NCI-H226 (cell line): ENCODE data around the gene SBSN.
"Not testable (repeated sequence)": the region's sequence is repeated elsewhere in the genome, so short reads cannot be mapped to it uniquely, and the experiment has no call there.

Source experiments
- DNase-seq: peaks from one replicate; pipeline ENCODE4 v3.0.0-alpha.2; 2015

Gene SBSN

GRCh38 chr19:35501684-35502083 lies 26.4 kb downstream of the SBSN start:
- DNase-seq: peak; percentile 18

GRCh38 chr19:35500611-35501010 lies 27.5 kb downstream of the SBSN start:
- no peak for DNase-seq

- DNase-seq: no peak
These were observed 29.1 kb downstream of the SBSN start for GRCh38 chr19:35498984-35499527.

GRCh38 chr19:35498220-35498619 lies 29.9 kb downstream of the SBSN start:
- no peak for DNase-seq

- no peak for DNase-seq
These were observed 30.7 kb downstream of the SBSN start for GRCh38 chr19:35497406-35497805.

GRCh38 chr19:35495107-35496064 lies 32.7 kb downstream of the SBSN start:
- peak; percentile 50 for DNase-seq

- no peak for DNase-seq
These were observed 34.1 kb downstream of the SBSN start for GRCh38 chr19:35493971-35494370.

- no peak for DNase-seq
These were observed 36.2 kb downstream of the SBSN start for GRCh38 chr19:35491836-35492360.

- no peak for DNase-seq
These were observed 37.7 kb downstream of the SBSN start, which contains the start of gene KRTDAP for GRCh38 chr19:35490364-35490763. Gene KRTDAP (minus strand): TSS chr19:35490464. CDS start chr19:35490442, 22 bp downstream.

- DNase-seq: no peak
These were observed 39.4 kb downstream of the SBSN start for GRCh38 chr19:35488677-35489076.

- no peak for DNase-seq
These were observed 40.4 kb downstream of the SBSN start for GRCh38 chr19:35487656-35488182.

- DNase-seq: no peak
These were observed 41.8 kb downstream of the SBSN start for GRCh38 chr19:35486268-35486708.

- DNase-seq: no peak
These were observed 43.7 kb downstream of the SBSN start for GRCh38 chr19:35484252-35485036.

GRCh38 chr19:35483089-35483488 lies 45.0 kb downstream of the SBSN start:
- no peak for DNase-seq

GRCh38 chr19:35478794-35479677 lies 49.1 kb downstream of the SBSN start:
- DNase-seq: no peak

- DNase-seq: no peak
These were observed 52.0 kb downstream of the SBSN start for GRCh38 chr19:35476149-35476548.

GRCh38 chr19:35474594-35474993 lies 53.5 kb downstream of the SBSN start:
- not testable (repeated sequence) for DNase-seq

- no peak for DNase-seq
These were observed 54.0 kb downstream of the SBSN start for GRCh38 chr19:35474104-35474503.
